ENCODE results near the gene ODAD3.
"Not testable (repeated sequence)": the region's sequence is repeated elsewhere in the genome, so short reads cannot be mapped to it uniquely, and the experiment has no call there.

- TF ChIP-seq CTCF, POLR2A (IDR thresholded peaks at IDR 0.05): not testable (repeated sequence)
Observed at GRCh38 chr19:11433526-11433925, 1.4 kb downstream of the ODAD3 start.

All from lower leg skin (tissue), 3 donors.